Measurements from ENCODE around the gene COL19A1.

The COL19A1 gene

GRCh38 chr6:69832558-69832957, 33.8 kb upstream of the COL19A1 start:
- Histone ChIP-seq H3K9ac (no peak overlapping the region), H3K36me3 (no peaks in the 10 kb centered on the region), H3K27ac (no peak overlapping the region), H3K4me1 (no peaks in the 10 kb centered on the region), H3K27me3 (no peaks in the 10 kb centered on the region), H3K4me2 (no peak overlapping the region), H3K9me3 (no peaks in the 10 kb centered on the region), H3K4me3 (no peak overlapping the region), H4K20me1 (no peaks in the 10 kb centered on the region)
- TF ChIP-seq Cebpa-rat (IDR thresholded peaks at IDR 0.05): no peak

GRCh38 chr6:69835414-69836179, 30.8 kb upstream of the COL19A1 start:
- no peak overlapping the region for H3K9ac ChIP-seq
- no peak overlapping the region for H3K4me3 ChIP-seq
- no peak overlapping the region for H3K27ac ChIP-seq
- no peaks in the 10 kb centered on the region for H3K36me3 ChIP-seq
- no peaks in the 10 kb centered on the region for H3K27me3 ChIP-seq
- no peaks in the 10 kb centered on the region for H3K9me3 ChIP-seq
- no peak for TF ChIP-seq Cebpa-rat (IDR thresholded peaks at IDR 0.05)
- H4K20me1 ChIP-seq: no peaks in the 10 kb centered on the region
- no peaks in the 10 kb centered on the region for H3K4me1 ChIP-seq
- H3K4me2 ChIP-seq: no peak overlapping the region

GRCh38 chr6:69841862-69842261, 24.5 kb upstream of the COL19A1 start:
- Histone ChIP-seq H3K4me2 (no peak overlapping the region), H3K9me3 (no peaks in the 10 kb centered on the region), H3K27ac (no peak overlapping the region), H3K36me3 (no peaks in the 10 kb centered on the region), H4K20me1 (no peaks in the 10 kb centered on the region), H3K4me1 (no peaks in the 10 kb centered on the region), H3K27me3 (no peaks in the 10 kb centered on the region), H3K4me3 (no peak overlapping the region), H3K9ac (no peak overlapping the region)
- TF ChIP-seq Cebpa-rat (IDR thresholded peaks at IDR 0.05): no peak

GRCh38 chr6:69843189-69843588, 23.2 kb upstream of the COL19A1 start:
- H3K4me2 ChIP-seq: no peak overlapping the region
- H4K20me1 ChIP-seq: no peaks in the 10 kb centered on the region
- H3K27ac ChIP-seq: no peak overlapping the region
- H3K36me3 ChIP-seq: no peaks in the 10 kb centered on the region
- no peaks in the 10 kb centered on the region for H3K27me3 ChIP-seq
- no peak for TF ChIP-seq Cebpa-rat (IDR thresholded peaks at IDR 0.05)
- H3K9me3 ChIP-seq: no peaks in the 10 kb centered on the region
- H3K4me1 ChIP-seq: no peaks in the 10 kb centered on the region
- no peak overlapping the region for H3K4me3 ChIP-seq
- no peak overlapping the region for H3K9ac ChIP-seq

GRCh38 chr6:69846312-69846711, 20.0 kb upstream of the COL19A1 start:
- no peaks in the 10 kb centered on the region for H3K9me3 ChIP-seq
- no peak overlapping the region for H3K27ac ChIP-seq
- H4K20me1 ChIP-seq: no peaks in the 10 kb centered on the region
- no peak overlapping the region for H3K9ac ChIP-seq
- H3K4me3 ChIP-seq: no peak overlapping the region
- no peaks in the 10 kb centered on the region for H3K4me1 ChIP-seq
- H3K36me3 ChIP-seq: no peaks in the 10 kb centered on the region
- no peak for TF ChIP-seq Cebpa-rat (IDR thresholded peaks at IDR 0.05)
- no peaks in the 10 kb centered on the region for H3K27me3 ChIP-seq
- H3K4me2 ChIP-seq: no peak overlapping the region

GRCh38 chr6:69846770-69847491, 19.4 kb upstream of the COL19A1 start:
- Histone ChIP-seq H3K27me3 (no peaks in the 10 kb centered on the region), H3K36me3 (no peaks in the 10 kb centered on the region), H3K9ac (no peak overlapping the region), H4K20me1 (no peaks in the 10 kb centered on the region), H3K4me1 (no peaks in the 10 kb centered on the region), H3K4me3 (no peak overlapping the region), H3K4me2 (no peak overlapping the region), H3K9me3 (no peaks in the 10 kb centered on the region), H3K27ac (no peak overlapping the region)
- TF ChIP-seq Cebpa-rat (IDR thresholded peaks at IDR 0.05): no peak

GRCh38 chr6:69847492-69847788, 18.9 kb upstream of the COL19A1 start:
- Histone ChIP-seq H4K20me1 (no peaks in the 10 kb centered on the region), H3K9me3 (no peaks in the 10 kb centered on the region), H3K4me2 (no peak overlapping the region), H3K9ac (no peak overlapping the region), H3K27ac (no peak overlapping the region), H3K36me3 (no peaks in the 10 kb centered on the region), H3K4me3 (no peak overlapping the region), H3K27me3 (no peaks in the 10 kb centered on the region), H3K4me1 (no peaks in the 10 kb centered on the region)
- TF ChIP-seq Cebpa-rat (IDR thresholded peaks at IDR 0.05): no peak

- no peaks in the 10 kb centered on the region for H3K4me1 ChIP-seq
- H3K9me3 ChIP-seq: no peaks in the 10 kb centered on the region
- no peak overlapping the region for H3K4me3 ChIP-seq
- no peak for TF ChIP-seq Cebpa-rat (IDR thresholded peaks at IDR 0.05)
- no peaks in the 10 kb centered on the region for H3K27me3 ChIP-seq
- no peak overlapping the region for H3K9ac ChIP-seq
- no peak overlapping the region for H3K27ac ChIP-seq
- no peaks in the 10 kb centered on the region for H4K20me1 ChIP-seq
- no peak overlapping the region for H3K4me2 ChIP-seq
- H3K36me3 ChIP-seq: no peaks in the 10 kb centered on the region
Measured at GRCh38 chr6:69848552-69848951, 17.8 kb upstream of the COL19A1 start.

- H4K20me1 ChIP-seq: no peaks in the 10 kb centered on the region
- no peak overlapping the region for H3K27ac ChIP-seq
- H3K4me1 ChIP-seq: no peaks in the 10 kb centered on the region
- no peak overlapping the region for H3K4me3 ChIP-seq
- no peaks in the 10 kb centered on the region for H3K36me3 ChIP-seq
- H3K4me2 ChIP-seq: no peak overlapping the region
- no peak overlapping the region for H3K9ac ChIP-seq
- TF ChIP-seq Cebpa-rat (IDR thresholded peaks at IDR 0.05): no peak
- H3K9me3 ChIP-seq: no peaks in the 10 kb centered on the region
- H3K27me3 ChIP-seq: no peaks in the 10 kb centered on the region
Measured at GRCh38 chr6:69852706-69853105, 13.7 kb upstream of the COL19A1 start.

- H3K27ac ChIP-seq: no peak overlapping the region
- no peak for TF ChIP-seq Cebpa-rat (IDR thresholded peaks at IDR 0.05)
- no peaks in the 10 kb centered on the region; the same call in 1 of the 2 replicates for H4K20me1 ChIP-seq
- no peak overlapping the region for H3K4me3 ChIP-seq
- peaks cover 8% of the 10 kb centered on the region for H3K4me1 ChIP-seq
- no peak overlapping the region for H3K4me2 ChIP-seq
- no peaks in the 10 kb centered on the region for H3K9me3 ChIP-seq
- H3K27me3 ChIP-seq: peaks cover 18% of the 10 kb centered on the region
- no peak overlapping the region for H3K9ac ChIP-seq
- no peaks in the 10 kb centered on the region for H3K36me3 ChIP-seq
Measured at GRCh38 chr6:69861986-69862385, 4.4 kb upstream of the COL19A1 start.

Measured in BLaER1 (cell line).